Measurements from ENCODE around the gene ADSS1.

Gene ADSS1

DNA sequence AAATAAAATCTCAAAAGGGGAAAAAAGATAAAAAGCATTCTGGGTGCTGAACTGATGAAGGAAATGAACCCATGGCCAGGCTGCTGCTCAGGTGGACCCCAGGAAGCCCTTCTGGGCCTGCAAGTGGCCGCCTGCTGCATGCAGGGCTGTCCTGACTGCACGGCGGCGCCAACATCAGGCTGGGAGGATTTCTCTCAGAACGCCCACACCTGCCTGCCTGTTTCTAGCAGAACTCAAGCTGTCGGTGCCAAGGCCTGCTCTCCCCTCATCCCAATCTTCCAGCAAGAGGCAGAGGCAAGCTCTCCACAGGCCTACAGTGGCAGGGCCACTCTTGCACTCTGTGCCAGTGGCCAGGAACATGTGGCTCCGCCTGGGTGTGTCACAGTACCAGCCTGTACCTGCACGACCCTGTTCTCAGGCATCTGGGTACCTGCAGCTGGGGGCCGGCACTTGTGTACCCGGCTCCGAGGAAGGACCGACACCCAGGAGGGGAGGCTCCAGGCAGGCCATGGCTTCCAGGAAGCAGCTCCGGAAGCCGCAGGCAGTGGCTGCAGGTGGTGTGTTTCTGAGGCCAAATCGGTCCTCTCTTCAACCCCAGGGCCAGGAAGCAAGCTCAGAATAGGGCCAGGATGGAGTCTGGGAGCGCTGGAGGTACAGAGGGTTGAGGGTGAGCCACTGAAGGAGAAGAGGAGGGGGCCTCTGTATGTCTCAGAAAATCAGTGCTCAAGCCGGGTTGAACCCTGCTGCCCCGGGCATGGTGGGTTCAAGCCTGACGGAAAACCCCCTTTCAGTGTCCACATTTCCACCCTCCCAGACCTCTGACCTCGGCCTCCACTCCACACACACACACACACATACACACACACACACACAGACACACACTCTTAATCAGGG lies 37.2 kb upstream of the ADSS1 start:
- Histone ChIP-seq H3K27ac (peak overlapping the region in 12 of 21 experiments; percentile 2 to 92 (median 38)), H3K4me3 (no peak overlapping the region)

GRCh38 chr14:104687601-104688504 lies 36.2 kb upstream of the ADSS1 start:
- Histone ChIP-seq H3K27ac (peak overlapping the region in 16 of 21 experiments; percentile 16 to 92 (median 60)), H3K4me3 (no peak overlapping the region)

GRCh38 chr14:104688505-104689108 lies 35.4 kb upstream of the ADSS1 start:
- H3K4me3 ChIP-seq: peak overlapping the region; percentile 65 to 97 (median 96)
- H3K27ac ChIP-seq: peak overlapping the region in 17 of 21 experiments; percentile 27 to 93 (median 86)

- Histone ChIP-seq H3K27ac (peak within 1 kb of the TSS; percentile 20 to 95 (median 86)), H3K4me3 (peak within 1 kb of the TSS; percentile 65 to 97 (median 96))
Measured at GRCh38 chr14:104689109-104689880, 34.7 kb upstream of the ADSS1 start, which contains the start of gene INF2. INF2 (plus strand) TSS chr14:104689618; CDS start chr14:104701366, 11,748 bp downstream.

DNA sequence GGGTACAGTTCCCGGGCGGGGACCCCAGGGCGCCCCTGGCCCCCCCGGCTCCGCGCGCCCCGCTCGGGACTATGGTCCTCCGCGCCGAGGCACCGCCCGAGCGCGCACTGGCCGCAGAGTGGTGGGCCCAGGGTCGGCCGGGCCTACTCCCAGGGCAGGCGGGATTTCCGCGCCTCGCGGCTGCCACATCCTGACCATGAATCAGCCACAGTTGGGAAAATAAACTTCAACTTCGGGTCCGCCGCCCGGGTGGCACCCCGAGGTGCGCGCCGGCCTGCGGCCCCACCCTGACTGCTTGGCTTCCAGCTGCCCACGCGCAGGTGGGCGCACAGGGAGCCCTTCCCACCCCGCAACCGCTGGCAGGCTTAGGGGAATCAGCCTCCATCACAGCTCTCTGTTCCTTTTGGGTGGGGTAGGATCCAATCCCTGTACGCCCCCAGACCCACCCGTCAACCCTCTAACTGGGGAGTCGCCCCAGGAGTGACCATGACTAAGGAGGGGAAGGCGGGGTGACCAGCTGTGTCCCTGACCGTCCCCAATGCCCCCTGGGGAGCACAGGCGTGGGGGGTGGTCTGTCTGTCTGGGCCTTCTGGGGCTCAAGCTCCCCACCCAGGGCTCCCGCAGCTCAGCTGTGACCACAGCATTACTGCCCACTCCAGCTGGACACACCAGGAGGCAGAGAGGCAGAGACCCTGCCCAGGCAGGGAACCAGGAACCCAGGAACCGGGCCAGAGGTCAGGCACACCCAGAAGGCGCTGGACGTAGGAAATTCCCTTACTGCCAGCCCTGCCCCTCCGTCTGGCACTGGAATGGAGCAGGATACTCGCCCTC lies 33.9 kb upstream of the ADSS1 start:
- peak overlapping the region; percentile 65 to 97 (median 96) for H3K4me3 ChIP-seq
- H3K27ac ChIP-seq: peak overlapping the region; percentile 20 to 95 (median 86)

DNA sequence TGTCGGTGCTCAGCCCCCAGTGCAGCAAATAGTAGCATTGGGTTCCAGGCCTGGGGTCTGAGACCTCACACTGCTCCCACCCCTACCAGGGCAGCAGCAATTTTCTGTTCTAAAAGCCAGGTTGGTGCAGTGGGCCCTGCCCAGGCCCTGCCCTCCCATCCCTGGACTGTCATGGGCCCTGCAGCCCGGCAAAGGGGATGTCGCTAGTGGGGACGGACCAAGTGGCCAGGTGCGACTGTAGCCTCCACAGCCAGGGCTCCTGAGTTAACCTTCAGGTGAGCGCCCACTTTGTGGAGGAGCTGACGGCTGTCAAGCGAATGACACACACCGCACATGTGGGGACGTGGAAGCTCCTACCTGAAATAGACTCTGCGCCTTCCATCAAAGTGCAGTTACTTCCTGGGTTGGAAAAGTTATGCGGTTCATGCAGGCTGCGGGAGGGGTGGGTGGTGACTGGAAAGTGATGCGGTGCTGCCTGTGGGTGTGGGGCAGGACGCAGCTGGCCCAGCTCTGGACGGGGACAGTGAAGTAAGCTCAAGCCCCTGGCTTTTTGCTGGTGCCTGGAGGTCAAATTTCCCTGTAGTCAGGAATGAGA lies 33.1 kb upstream of the ADSS1 start:
- H3K27ac ChIP-seq: peak overlapping the region in 13 of 21 experiments; percentile 75 to 95 (median 87)
- peak overlapping the region; percentile 65 to 97 (median 96) for H3K4me3 ChIP-seq

GRCh38 chr14:104691546-104692260 lies 32.3 kb upstream of the ADSS1 start:
- peak overlapping the region in 4 of 21 experiments; percentile 5 to 93 (median 41) for H3K27ac ChIP-seq

DNA sequence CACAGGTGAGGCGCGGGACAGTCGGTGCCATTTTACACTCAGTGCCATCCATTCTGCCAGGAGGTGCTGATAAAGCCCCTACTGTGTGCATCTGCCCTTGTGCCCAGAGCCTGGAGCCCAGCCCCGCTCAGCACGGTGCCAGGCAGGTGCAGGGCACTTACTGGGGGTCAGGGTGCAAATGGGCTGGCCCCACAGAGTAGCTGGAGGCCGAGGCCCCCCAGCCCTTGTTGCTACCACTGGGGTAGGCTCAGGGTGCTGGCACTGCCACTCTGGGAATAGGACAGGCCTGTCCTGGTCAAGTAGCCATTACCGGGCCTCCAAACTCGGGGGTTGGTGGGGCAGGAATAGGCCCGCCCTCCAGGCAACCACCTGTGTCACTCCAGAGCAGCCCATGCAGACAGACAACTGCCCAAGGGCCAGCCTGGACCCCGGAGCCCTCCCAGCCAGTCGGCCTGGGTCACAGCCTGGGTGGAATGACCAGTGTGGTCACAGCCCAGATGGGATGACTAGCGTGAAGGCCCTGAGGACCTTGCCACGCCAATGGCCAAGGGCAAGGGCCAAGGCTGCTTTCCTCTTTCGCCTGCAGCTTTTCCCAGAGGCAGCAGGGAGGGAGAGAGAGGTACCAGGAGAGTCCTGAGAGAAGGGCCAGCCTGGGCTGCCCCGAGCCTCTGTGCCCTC lies 31.6 kb upstream of the ADSS1 start:
- Histone ChIP-seq H3K4me3 (no peak overlapping the region), H3K27ac (peak overlapping the region in 5 of 21 experiments; percentile 4 to 70 (median 20))

More at GRCh38 chr14:104691546-104692260, 32.3 kb upstream of the ADSS1 start:
- H3K4me3 ChIP-seq: peak overlapping the region in 1 of 7 experiments; percentile 95

DNA sequence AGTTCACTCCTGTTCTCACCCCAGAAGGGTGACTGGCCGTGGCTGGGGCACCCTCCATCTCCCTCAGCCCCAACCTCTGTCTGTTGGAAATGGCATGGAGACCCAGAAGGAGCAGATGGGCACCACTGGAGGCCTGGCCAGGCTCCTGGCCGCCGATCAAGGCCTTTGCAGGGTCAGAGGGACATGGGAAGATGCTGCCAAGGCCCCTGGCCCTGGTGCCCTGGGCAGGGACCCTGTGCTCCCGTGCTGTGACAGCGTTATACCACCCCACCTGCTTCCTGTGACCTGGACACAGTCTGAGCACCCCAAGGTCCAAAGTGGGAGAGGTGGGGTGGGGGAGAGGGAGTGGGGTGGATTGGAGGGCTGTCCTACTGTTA lies 31.1 kb upstream of the ADSS1 start:
- peak overlapping the region in 5 of 21 experiments; percentile 4 to 70 (median 20) for H3K27ac ChIP-seq
- H3K4me3 ChIP-seq: no peak overlapping the region

GRCh38 chr14:104693482-104694431 lies 30.3 kb upstream of the ADSS1 start:
- Histone ChIP-seq H3K4me3 (no peak overlapping the region), H3K27ac (peak overlapping the region in 9 of 21 experiments; percentile 33 to 83 (median 66))

DNA sequence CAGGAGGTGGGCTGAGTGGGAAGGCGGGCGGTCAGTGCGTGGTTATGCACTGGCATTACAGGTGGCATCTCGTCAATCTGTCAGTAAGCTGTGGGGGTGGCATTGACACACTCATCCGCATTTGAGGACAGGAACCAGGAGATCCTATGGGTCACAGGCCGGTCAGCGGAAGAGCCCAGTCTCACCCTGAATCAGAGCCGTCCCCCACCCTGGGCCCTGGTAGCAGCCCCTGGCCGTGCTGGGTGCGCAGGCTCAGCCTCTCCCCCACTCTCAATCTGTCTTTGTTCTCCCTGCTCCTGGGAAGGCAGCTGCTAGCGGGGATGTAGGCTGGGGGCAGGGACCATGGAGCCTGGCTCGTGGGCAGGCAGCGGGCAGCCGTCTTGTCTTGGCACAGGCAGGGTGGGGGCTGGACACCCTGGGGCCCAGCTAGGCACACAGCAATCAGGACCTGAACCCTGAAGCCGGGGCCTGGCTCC lies 29.5 kb upstream of the ADSS1 start:
- peak overlapping the region in 17 of 21 experiments; percentile 3 to 83 (median 64) for H3K27ac ChIP-seq
- no peak overlapping the region for H3K4me3 ChIP-seq

DNA sequence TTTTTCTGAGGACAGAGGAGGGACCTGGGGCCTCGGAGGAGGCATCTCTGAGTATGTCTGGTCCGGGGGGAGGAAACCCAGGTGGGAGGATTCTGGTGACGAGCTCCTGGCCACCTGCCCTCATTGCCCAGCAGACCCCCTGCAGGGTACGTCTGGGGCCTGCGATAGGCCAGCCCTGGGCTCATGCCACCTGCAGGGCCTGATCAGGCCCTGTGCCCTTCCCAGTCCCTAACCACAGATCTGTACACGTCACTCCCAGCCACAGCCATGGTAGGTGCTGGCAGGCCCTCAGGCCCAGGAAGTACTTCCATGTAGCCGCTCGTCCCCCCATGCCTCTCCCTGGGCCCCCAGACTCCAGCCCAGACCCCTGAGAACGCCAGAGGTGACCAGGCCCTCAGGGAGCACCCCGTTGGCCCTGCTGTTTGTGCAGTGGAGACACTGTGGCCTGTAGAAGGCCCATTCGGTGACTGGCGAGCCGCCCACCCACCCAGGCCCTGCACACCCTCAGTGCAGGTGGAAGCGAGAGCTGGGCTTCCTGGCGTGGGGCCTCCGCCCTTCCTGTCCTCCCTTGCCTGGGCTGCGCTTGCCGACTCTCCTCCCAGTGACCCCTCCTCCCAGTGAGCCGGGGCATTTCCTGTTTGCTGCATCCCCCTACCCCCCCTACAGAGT lies 28.9 kb upstream of the ADSS1 start:
- Histone ChIP-seq H3K27ac (peak overlapping the region in 17 of 21 experiments; percentile 3 to 83 (median 64)), H3K4me3 (no peak overlapping the region)

GRCh38 chr14:104695660-104696000 lies 28.4 kb upstream of the ADSS1 start:
- no peak overlapping the region for H3K4me3 ChIP-seq
- H3K27ac ChIP-seq: peak overlapping the region in 17 of 21 experiments; percentile 3 to 83 (median 64)

GRCh38 chr14:104696671-104697316 lies 27.2 kb upstream of the ADSS1 start:
- peak overlapping the region in 9 of 21 experiments; percentile 12 to 70 (median 36) for H3K27ac ChIP-seq
- no peak overlapping the region for H3K4me3 ChIP-seq
